Measurements from ENCODE around the gene PRDX3.

Gene PRDX3

GRCh38 chr10:119209736-119210355, 31.2 kb upstream of the PRDX3 start:
- no peak overlapping the region for H2AFZ ChIP-seq (ENCODE audit: low read length)
- H3F3A ChIP-seq (ENCODE audit: insufficient read depth, low read length), result no peaks in the 10 kb centered on the region
- no peaks in the 10 kb centered on the region for H3K79me2 ChIP-seq (ENCODE audit: insufficient read depth, low read length)
- H3K9me2 ChIP-seq (ENCODE audit: low read depth, low read length), result no peaks in the 10 kb centered on the region
- no peaks in the 10 kb centered on the region for H3K9me3 ChIP-seq (ENCODE audit: low read length)
- no peak overlapping the region for H3K4me3 ChIP-seq (ENCODE audit: low read depth, low read length, poor library complexity, severe bottlenecking)
- H3K4me2 ChIP-seq (ENCODE audit: low read length), result 0 out of 2 replicates have a peak overlapping the region, but pooled peaks have one; percentile 91
- H3K27me3 ChIP-seq (ENCODE audit: insufficient read depth, low read length), result peaks cover 9% of the 10 kb centered on the region; the same call in 1 of the 2 replicates
- no peaks in the 10 kb centered on the region for H4K20me1 ChIP-seq (ENCODE audit: insufficient read depth, low read length)
- H3K36me3 ChIP-seq (ENCODE audit: insufficient read depth, low read length), result no peaks in the 10 kb centered on the region
- peaks cover 29% of the 10 kb centered on the region for H3K4me1 ChIP-seq (ENCODE audit: insufficient read depth, low read length, severe bottlenecking)
- TF ChIP-seq EZH2 (IDR thresholded peaks at IDR 0.05; ENCODE audit: borderline replicate concordance, low read length), result no peak
- H3K9ac ChIP-seq (ENCODE audit: low read length), result no peak overlapping the region
- no peak overlapping the region for H3K27ac ChIP-seq (ENCODE audit: low read depth, low read length, poor library complexity, severe bottlenecking)

GRCh38 chr10:119209035-119209735, 30.6 kb upstream of the PRDX3 start:
- H3K9ac ChIP-seq (ENCODE audit: low read length), result no peak overlapping the region
- peaks cover 29% of the 10 kb centered on the region for H3K4me1 ChIP-seq (ENCODE audit: insufficient read depth, low read length, severe bottlenecking)
- no peaks in the 10 kb centered on the region for H4K20me1 ChIP-seq (ENCODE audit: insufficient read depth, low read length)
- peak overlapping the region; percentile 91; the same call in 1 of the 2 replicates for H3K4me2 ChIP-seq (ENCODE audit: low read length)
- H3K4me3 ChIP-seq (ENCODE audit: low read depth, low read length, poor library complexity, severe bottlenecking), result no peak overlapping the region
- H3F3A ChIP-seq (ENCODE audit: insufficient read depth, low read length), result no peaks in the 10 kb centered on the region
- no peak overlapping the region for H3K27ac ChIP-seq (ENCODE audit: low read depth, low read length, poor library complexity, severe bottlenecking)
- H3K9me3 ChIP-seq (ENCODE audit: low read length), result no peaks in the 10 kb centered on the region
- H3K9me2 ChIP-seq (ENCODE audit: low read depth, low read length), result no peaks in the 10 kb centered on the region
- peaks cover 9% of the 10 kb centered on the region; the same call in 1 of the 2 replicates for H3K27me3 ChIP-seq (ENCODE audit: insufficient read depth, low read length)
- H3K36me3 ChIP-seq (ENCODE audit: insufficient read depth, low read length), result no peaks in the 10 kb centered on the region
- H2AFZ ChIP-seq (ENCODE audit: low read length), result no peak overlapping the region
- no peaks in the 10 kb centered on the region for H3K79me2 ChIP-seq (ENCODE audit: insufficient read depth, low read length)
- TF ChIP-seq CTCF (IDR thresholded peaks at IDR 0.05; ENCODE audit: low read length), result peak; percentile 89
- no peak for TF ChIP-seq EZH2 (IDR thresholded peaks at IDR 0.05; ENCODE audit: borderline replicate concordance, low read length)

- Histone ChIP-seq H3K27ac (ENCODE audit: low read depth, low read length, poor library complexity, severe bottlenecking) (no peak overlapping the region), H3K4me1 (ENCODE audit: insufficient read depth, low read length, severe bottlenecking) (peaks cover 29% of the 10 kb centered on the region), H2AFZ (ENCODE audit: low read length) (no peak overlapping the region), H3K4me3 (ENCODE audit: low read depth, low read length, poor library complexity, severe bottlenecking) (peak overlapping the region; percentile 67), H3K9me2 (ENCODE audit: low read depth, low read length) (no peaks in the 10 kb centered on the region), H3K4me2 (ENCODE audit: low read length) (peak overlapping the region; percentile 91), H3K9me3 (ENCODE audit: low read length) (no peaks in the 10 kb centered on the region), H3K9ac (ENCODE audit: low read length) (no peak overlapping the region; the same call in 1 of the 2 replicates), H3F3A (ENCODE audit: insufficient read depth, low read length) (no peaks in the 10 kb centered on the region), H3K27me3 (ENCODE audit: insufficient read depth, low read length) (peaks cover 9% of the 10 kb centered on the region; the same call in 1 of the 2 replicates), H3K79me2 (ENCODE audit: insufficient read depth, low read length) (no peaks in the 10 kb centered on the region), H4K20me1 (ENCODE audit: insufficient read depth, low read length) (no peaks in the 10 kb centered on the region), H3K36me3 (ENCODE audit: insufficient read depth, low read length) (no peaks in the 10 kb centered on the region)
- TF ChIP-seq EZH2 (IDR thresholded peaks at IDR 0.05; ENCODE audit: borderline replicate concordance, low read length) (no peak), CTCF (IDR thresholded peaks at IDR 0.05; ENCODE audit: low read length) (no peak)
Measured at GRCh38 chr10:119208553-119208940, 29.9 kb upstream of the PRDX3 start.
